HCT116 (cell line): Measurements from ENCODE around the gene IRX2. TPM values are rescaled to one million over a fixed set of nuclear protein-coding genes. Genes with fewer than 3 reads are reported as not detected.

Experiments used
- ATAC-seq: fragments of 200-7000 bp; cut with Tn5 transposase; 2 replicates; pipeline ENCODE4 v1.9.1; 2020; ENCODE audit warnings: mild to moderate bottlenecking, moderate library complexity
- BruUV-seq: library from RNA; stranded (reverse); fragments of 400-500 nt; replicated peaks from 2 replicates; lab custom pipeline; 2021; lab: Mats Ljungman, UMichigan
- CTCF ChIA-PET: fragments of 300-600 bp; sonication (Branson Sonifier 250); formaldehyde crosslinking; loops from one replicate; lab custom pipeline; 2021; ENCODE audit warnings: antibody characterized with exemption; lab: Charles Lee
- POLR2A ChIA-PET: fragments of 300-600, 350-600 bp; sonication (Branson Sonifier 250); formaldehyde crosslinking; loops from one replicate; lab custom pipeline; 2021; ENCODE audit warnings: antibody characterized with exemption; lab: Charles Lee
- RAD21 ChIA-PET, 2 experiments: fragments of 300-600 bp; sonication (Branson Sonifier 250); formaldehyde crosslinking; loops; one replicate each; lab custom pipeline; 2023; ENCODE audit warnings: low total read pairs in 2 of 2; ENCODE audit not compliant: uncharacterized antibody in 2 of 2, unreplicated experiment in 2 of 2, low non-redundant PET in 1 of 2; lab: Charles Lee
- DNase-seq: peaks from one replicate; pipeline ENCODE4 v3.0.0-alpha.2; 2010; ENCODE audit warnings: low read depth, low spot score
- H2AFZ ChIP-seq: fragments of 200-600 bp; shearing (Covaris generic), sonication (generic); 2 replicates; pipeline ENCODE4 v1.6.1; 2017; ENCODE audit warnings: low read depth, mixed run types, mixed read lengths, antibody characterized with exemption, low read length; ENCODE audit not compliant: poor library complexity, severe bottlenecking
- H3K27ac ChIP-seq: 2 replicates; pipeline ENCODE4 v1.5.1; 2012; ENCODE audit warnings: low read depth, low read length
- H3K27me3 ChIP-seq: fragments of 200-600 bp; sonication (generic); 2 replicates; pipeline ENCODE4 v1.6.1; 2016; ENCODE audit warnings: mixed run types, low read length, mixed read lengths; ENCODE audit not compliant: insufficient read depth
- H3K36me3 ChIP-seq, 2 experiments: fragments of 200-500 bp in 1 of 2; fragments of 200-600 bp in 1 of 2; sonication (Bioruptor generic) in 1 of 2; sonication (generic) in 1 of 2; 2 replicates each; pipeline versions ENCODE4 v1.5.1 to v1.6.1; 2014 to 2016; ENCODE audit warnings: low read length in 2 of 2, inconsistent platforms in 1 of 2, mixed read lengths in 1 of 2, mixed run types in 1 of 2; ENCODE audit not compliant: insufficient read depth in 2 of 2, control insufficient read depth in 1 of 2
- H3K4me1 ChIP-seq, 2 experiments: fragments of 200-600 bp in 1 of 2; sonication (generic) in 1 of 2; 2 replicates each; pipeline versions ENCODE4 v1.5.1 to v1.6.1; 2012 to 2017; ENCODE audit warnings: low read length in 2 of 2, inconsistent platforms in 1 of 2, mild to moderate bottlenecking in 1 of 2, mixed read lengths in 1 of 2, mixed run types in 1 of 2, moderate library complexity in 1 of 2; ENCODE audit not compliant: insufficient read depth in 2 of 2, control insufficient read depth in 1 of 2
- H3K4me2 ChIP-seq: fragments of 200-600 bp; sonication (generic); 2 replicates; pipeline ENCODE4 v1.6.1; 2017; ENCODE audit warnings: mixed run types, low read length, mixed read lengths
- H3K4me3 ChIP-seq, 2 experiments: fragments of 200-600 bp in 1 of 2; sonication (generic) in 1 of 2; replicated peaks in 1 of 2; 2 replicates each; pipeline ENCODE4 v1.5.1; 2011 to 2016; ENCODE audit warnings: low read length in 2 of 2, control low read depth in 1 of 2, low read depth in 1 of 2, mild to moderate bottlenecking in 1 of 2, mixed read lengths in 1 of 2, mixed run types in 1 of 2
- H3K79me2 ChIP-seq: fragments of 200-600 bp; sonication (generic); 2 replicates; pipeline ENCODE4 v1.6.1; 2017; ENCODE audit warnings: mild to moderate bottlenecking, mixed run types, low read length, moderate library complexity, mixed read lengths; ENCODE audit not compliant: insufficient read depth
- H3K9ac ChIP-seq: fragments of 200-600 bp; sonication (generic); 2 replicates; pipeline ENCODE4 v1.6.1; 2016; ENCODE audit warnings: low read length, mixed read lengths
- H3K9me2 ChIP-seq: fragments of 200-600 bp; sonication (generic), shearing (Covaris generic); 2 replicates; pipeline ENCODE4 v1.6.1; 2017; ENCODE audit warnings: mixed run types, mild to moderate bottlenecking, moderate library complexity; ENCODE audit not compliant: insufficient read depth
- H3K9me3 ChIP-seq, 2 experiments: fragments of 200-500 bp in 1 of 2; fragments of 200-600 bp in 1 of 2; sonication (Bioruptor generic) in 1 of 2; sonication (generic) in 1 of 2; 2 replicates each; pipeline ENCODE4 v1.6.1; 2014 to 2017; ENCODE audit warnings: low read length in 2 of 2, mixed read lengths in 2 of 2, inconsistent platforms in 1 of 2, low read depth in 1 of 2, mild to moderate bottlenecking in 1 of 2, mixed run types in 1 of 2, moderate library complexity in 1 of 2; ENCODE audit not compliant: control insufficient read depth in 1 of 2, insufficient read depth in 1 of 2
- H4K20me1 ChIP-seq: fragments of 200-600 bp; sonication (generic), shearing (Covaris generic); 2 replicates; pipeline ENCODE4 v1.6.1; 2017; ENCODE audit warnings: mixed run types, mild to moderate bottlenecking, moderate library complexity; ENCODE audit not compliant: insufficient read depth
- CEBPB ChIP-seq: IDR thresholded peaks from 2 replicates; pipeline ENCODE4 v1.6.1; 2012; ENCODE audit warnings: low read depth
- EZH2 ChIP-seq: fragments of 200-600 bp; sonication (generic); IDR thresholded peaks from 2 replicates; pipeline ENCODE4 v1.6.1; 2017; ENCODE audit warnings: antibody characterized with exemption, mixed run types
- JUND ChIP-seq: IDR thresholded peaks from 2 replicates; pipeline ENCODE4 v1.6.1; 2012
- POLR2A ChIP-seq: IDR thresholded peaks from 2 replicates; pipeline ENCODE4 v1.7.0; 2011; ENCODE audit warnings: borderline replicate concordance; ENCODE audit not compliant: insufficient read depth, insufficient read length; ENCODE audit errors: extremely low read depth
- POLR2AphosphoS5 ChIP-seq: IDR thresholded peaks from 2 replicates; pipeline ENCODE4 v1.6.1; 2011; ENCODE audit warnings: mild to moderate bottlenecking, low read depth, low read length, moderate library complexity
- SP1 ChIP-seq: IDR thresholded peaks from 2 replicates; pipeline ENCODE4 v1.6.1; 2012; ENCODE audit warnings: low read depth
- intact Hi-C: fragments of 100-400 bp; cut with micrococcal nuclease; formaldehyde crosslinking; loops from 2 replicates; pipeline ENCODE4 v1.10.0; 2022
- total RNA-seq: library from RNA; stranded (reverse); gene quantifications from one replicate; pipeline ENCODE4 v1.2.1, GENCODE V29; 2021; ENCODE audit not compliant: unreplicated experiment
- TF ChIP-seq, protein P1 (sequence below): IDR thresholded peaks from 2 replicates; pipeline ENCODE4 v1.6.1; 2012
- TF ChIP-seq, protein P2 (sequence below), 3 experiments: fragments of 200-600 bp in 1 of 3; sonication (generic) in 1 of 3; IDR thresholded peaks in 2 of 3; conservative IDR thresholded peaks in 1 of 3; 2 replicates each; pipeline ENCODE4 v1.5.1; 2012 to 2017; ENCODE audit warnings: low read depth in 2 of 3, low read length in 2 of 3, antibody characterized with exemption in 1 of 3, borderline replicate concordance in 1 of 3, control low read depth in 1 of 3, mild to moderate bottlenecking in 1 of 3, mixed read lengths in 1 of 3, mixed run types in 1 of 3, moderate library complexity in 1 of 3; ENCODE audit not compliant: insufficient read depth in 1 of 3
- TF ChIP-seq, protein P3 (sequence below): IDR thresholded peaks from 2 replicates; pipeline ENCODE4 v1.6.1; 2012
- TF ChIP-seq, protein P4 (sequence below): IDR thresholded peaks from 2 replicates; pipeline ENCODE4 v1.6.1; 2011; ENCODE audit warnings: mild to moderate bottlenecking, low read length, moderate library complexity; ENCODE audit not compliant: insufficient replicate concordance; ENCODE audit errors: extremely low read depth

IRX2 gene
- total RNA-seq, 1 experiment from 2014 or later, result not detected

DNA sequence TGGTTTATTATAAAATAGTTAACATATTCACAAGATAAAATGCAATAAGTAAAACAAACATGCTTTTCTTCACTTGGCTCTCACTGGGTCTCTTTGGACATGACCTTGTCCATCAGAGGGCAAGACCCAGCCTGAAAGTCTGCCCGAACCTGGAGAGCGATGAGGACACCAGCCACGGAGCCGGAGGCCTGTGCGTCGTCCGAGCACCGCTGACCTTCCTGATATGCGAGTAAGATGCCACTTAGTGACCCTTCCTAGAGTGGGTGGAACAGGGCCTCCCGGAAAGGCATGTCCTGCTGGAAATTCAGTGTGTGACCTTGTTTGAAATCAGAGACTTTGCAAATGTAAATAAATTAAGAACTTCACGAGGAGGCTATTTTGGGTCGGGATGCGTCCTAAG, 52.9 kb downstream of the IRX2 start:
- H3K36me3 ChIP-seq, result no peaks in the 10 kb centered on the region
- TF ChIP-seq, protein P1, sequence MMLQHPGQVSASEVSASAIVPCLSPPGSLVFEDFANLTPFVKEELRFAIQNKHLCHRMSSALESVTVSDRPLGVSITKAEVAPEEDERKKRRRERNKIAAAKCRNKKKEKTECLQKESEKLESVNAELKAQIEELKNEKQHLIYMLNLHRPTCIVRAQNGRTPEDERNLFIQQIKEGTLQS, result no peak
- no peak for TF ChIP-seq CEBPB
- TF ChIP-seq, protein P2, sequence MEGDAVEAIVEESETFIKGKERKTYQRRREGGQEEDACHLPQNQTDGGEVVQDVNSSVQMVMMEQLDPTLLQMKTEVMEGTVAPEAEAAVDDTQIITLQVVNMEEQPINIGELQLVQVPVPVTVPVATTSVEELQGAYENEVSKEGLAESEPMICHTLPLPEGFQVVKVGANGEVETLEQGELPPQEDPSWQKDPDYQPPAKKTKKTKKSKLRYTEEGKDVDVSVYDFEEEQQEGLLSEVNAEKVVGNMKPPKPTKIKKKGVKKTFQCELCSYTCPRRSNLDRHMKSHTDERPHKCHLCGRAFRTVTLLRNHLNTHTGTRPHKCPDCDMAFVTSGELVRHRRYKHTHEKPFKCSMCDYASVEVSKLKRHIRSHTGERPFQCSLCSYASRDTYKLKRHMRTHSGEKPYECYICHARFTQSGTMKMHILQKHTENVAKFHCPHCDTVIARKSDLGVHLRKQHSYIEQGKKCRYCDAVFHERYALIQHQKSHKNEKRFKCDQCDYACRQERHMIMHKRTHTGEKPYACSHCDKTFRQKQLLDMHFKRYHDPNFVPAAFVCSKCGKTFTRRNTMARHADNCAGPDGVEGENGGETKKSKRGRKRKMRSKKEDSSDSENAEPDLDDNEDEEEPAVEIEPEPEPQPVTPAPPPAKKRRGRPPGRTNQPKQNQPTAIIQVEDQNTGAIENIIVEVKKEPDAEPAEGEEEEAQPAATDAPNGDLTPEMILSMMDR (IDR thresholded peaks at IDR 0.05 in 2 of 3, conservative IDR thresholded peaks at IDR 0.05 in 1 of 3; ENCODE audit: borderline replicate concordance in 1 of 3, insufficient read depth in 1 of 3, low read depth in 2 of 3, low read length in 2 of 3), result no peak
- TF ChIP-seq, all 23 proteins: peak for 0
- BruUV-seq, result no TSS peak

DNA sequence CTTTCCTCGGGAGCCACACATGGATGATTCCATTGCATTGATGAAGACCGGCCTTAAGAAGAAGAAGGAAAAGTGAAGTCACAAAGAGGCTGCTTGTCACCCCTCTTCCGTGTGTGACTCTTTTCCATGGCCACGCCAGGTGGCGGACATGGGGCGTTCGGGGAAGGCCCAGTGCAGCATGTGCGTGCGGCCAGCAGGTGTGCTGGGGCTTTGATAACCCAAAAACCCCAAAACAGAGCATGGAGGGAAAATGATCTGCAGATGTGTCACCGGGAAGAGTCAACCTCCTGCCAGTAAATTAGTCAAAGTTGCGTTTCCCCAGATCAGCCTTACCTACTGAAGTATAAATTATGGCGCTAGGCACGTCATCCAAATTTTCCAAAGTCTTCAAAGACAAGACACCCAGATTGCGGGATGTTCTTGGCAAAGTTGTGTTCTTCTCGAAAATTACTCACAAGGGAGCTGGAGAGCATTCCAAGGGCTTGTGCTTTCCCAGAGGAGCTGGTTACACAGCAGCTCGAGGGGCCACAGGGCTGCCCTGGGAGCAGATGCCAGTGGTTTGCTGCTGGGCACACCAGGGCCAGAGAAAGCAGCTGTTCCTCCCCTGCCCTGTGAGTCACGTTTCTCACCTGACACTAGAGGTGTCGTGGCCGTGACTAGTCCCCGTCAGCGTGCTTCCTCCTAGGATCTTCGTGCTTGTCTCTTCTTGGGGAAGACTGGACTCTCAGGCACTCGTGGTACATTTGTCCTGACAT, 53.9 kb downstream of the IRX2 start:
- Histone ChIP-seq H3K27me3 (no peaks in the 10 kb centered on the region), H3K79me2 (no peaks in the 10 kb centered on the region), H3K9me2 (no peaks in the 10 kb centered on the region), H4K20me1 (no peaks in the 10 kb centered on the region), H3K27ac (no peak overlapping the region), H3K4me2 (no peak overlapping the region), H3K9ac (no peak overlapping the region), H3K9me3 (peaks cover 0 to 11% of the 10 kb centered on the region in 2 experiments; a peak in 2 of 4 replicates), H3K36me3 (no peaks in the 10 kb centered on the region), H3K4me1 (no peaks in the 10 kb centered on the region), H2AFZ (no peak overlapping the region), H3K4me3 (no peak overlapping the region)
- ChIA-PET RAD21 (no interaction called here), POLR2A (no interaction called here), CTCF (no interaction called here)
- ATAC-seq, result no peak
- no peak for DNase-seq
- intact Hi-C loops, result no loop called here
- no TSS peak for BruUV-seq
- TF ChIP-seq POLR2A (no peak), EZH2 (no peak), SP1 (no peak), POLR2AphosphoS5 (no peak), JUND (no peak)
- TF ChIP-seq, protein P3, sequence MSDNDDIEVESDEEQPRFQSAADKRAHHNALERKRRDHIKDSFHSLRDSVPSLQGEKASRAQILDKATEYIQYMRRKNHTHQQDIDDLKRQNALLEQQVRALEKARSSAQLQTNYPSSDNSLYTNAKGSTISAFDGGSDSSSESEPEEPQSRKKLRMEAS, result no peak
- TF ChIP-seq, protein P4, sequence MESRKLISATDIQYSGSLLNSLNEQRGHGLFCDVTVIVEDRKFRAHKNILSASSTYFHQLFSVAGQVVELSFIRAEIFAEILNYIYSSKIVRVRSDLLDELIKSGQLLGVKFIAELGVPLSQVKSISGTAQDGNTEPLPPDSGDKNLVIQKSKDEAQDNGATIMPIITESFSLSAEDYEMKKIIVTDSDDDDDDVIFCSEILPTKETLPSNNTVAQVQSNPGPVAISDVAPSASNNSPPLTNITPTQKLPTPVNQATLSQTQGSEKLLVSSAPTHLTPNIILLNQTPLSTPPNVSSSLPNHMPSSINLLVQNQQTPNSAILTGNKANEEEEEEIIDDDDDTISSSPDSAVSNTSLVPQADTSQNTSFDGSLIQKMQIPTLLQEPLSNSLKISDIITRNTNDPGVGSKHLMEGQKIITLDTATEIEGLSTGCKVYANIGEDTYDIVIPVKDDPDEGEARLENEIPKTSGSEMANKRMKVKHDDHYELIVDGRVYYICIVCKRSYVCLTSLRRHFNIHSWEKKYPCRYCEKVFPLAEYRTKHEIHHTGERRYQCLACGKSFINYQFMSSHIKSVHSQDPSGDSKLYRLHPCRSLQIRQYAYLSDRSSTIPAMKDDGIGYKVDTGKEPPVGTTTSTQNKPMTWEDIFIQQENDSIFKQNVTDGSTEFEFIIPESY, result no peak
- TF ChIP-seq, protein P2 (IDR thresholded peaks at IDR 0.05 in 2 of 3, conservative IDR thresholded peaks at IDR 0.05 in 1 of 3; ENCODE audit: borderline replicate concordance in 1 of 3, insufficient read depth in 1 of 3, low read depth in 2 of 3, low read length in 2 of 3), result no peak

More for the DNA sequence above, 52.9 kb downstream of the IRX2 start:
- Histone ChIP-seq H3K27me3 (no peaks in the 10 kb centered on the region), H3K4me1 (no peaks in the 10 kb centered on the region), H3K9me2 (no peaks in the 10 kb centered on the region), H3K9ac (no peak overlapping the region), H3K9me3 (peaks cover 0 to 13% of the 10 kb centered on the region in 2 experiments; a peak in 2 of 4 replicates), H3K79me2 (no peaks in the 10 kb centered on the region), H4K20me1 (no peaks in the 10 kb centered on the region), H3K27ac (no peak overlapping the region), H3K4me2 (no peak overlapping the region), H3K4me3 (no peak overlapping the region), H2AFZ (no peak overlapping the region)
- ChIA-PET RAD21 (no interaction called here), CTCF (no interaction called here), POLR2A (no interaction called here)
- no peak for DNase-seq
- intact Hi-C loops, result no loop called here
- no peak for ATAC-seq
